HepG2 (cell line): Measurements from ENCODE around the gene KDM4F. TPM values are rescaled to one million over a fixed set of nuclear protein-coding genes. Genes with fewer than 3 reads are reported as not detected.
A peak's percentile ranks its signal among the peaks of the same experiment; 100 is the strongest.
"Not testable (repeated sequence)": the region's sequence is repeated elsewhere in the genome, so short reads cannot be mapped to it uniquely, and the experiment has no call there.

ENCODE experiments used
- ATAC-seq: fragments of 200-7000 bp; cut with Tn5 transposase; 3 replicates; pipeline ENCODE4 v1.9.1; 2020; ENCODE audit warnings: mild to moderate bottlenecking, moderate library complexity
- BruUV-seq: library from RNA; stranded (reverse); fragments of 400-500 nt; replicated peaks from 2 replicates; lab custom pipeline; 2021; lab: Mats Ljungman, UMichigan
- CTCF ChIA-PET: fragments of 300-600 bp; formaldehyde crosslinking; extraction: SDS; loops from one replicate; lab custom pipeline; 2021; ENCODE audit warnings: low total read pairs, inconsistent platforms, low intra/inter-chr PET ratio; lab: Yijun Ruan, JAX
- POLR2A ChIA-PET: fragments of 350-600 bp; sonication (Branson Sonifier 250); formaldehyde crosslinking; loops from one replicate; lab custom pipeline; 2020; ENCODE audit warnings: antibody characterized with exemption, inconsistent platforms; lab: Yijun Ruan, JAX
- DNase-seq: peaks from one replicate; pipeline ENCODE4 v3.0.0-alpha.2; 2015; ENCODE audit warnings: low spot score
- FAIRE-seq: peaks from 3 replicates; lab custom pipeline; 2011; peaks lifted over from hg19 to GRCh38; lab: Jason Lieb, UNC
- H2AFZ ChIP-seq: one replicate; pipeline ENCODE4 v1.6.1; 2011; ENCODE audit warnings: low read length, inconsistent platforms
- H3K27ac ChIP-seq: fragments of 300-600 bp; 3 replicates; pipeline ENCODE4 v1.8.0; 2011; ENCODE audit warnings: mixed run types, mild to moderate bottlenecking, mixed read lengths, low read length, inconsistent platforms; ENCODE audit not compliant: insufficient read depth; ENCODE audit errors: extremely low read length
- H3K27me3 ChIP-seq, 2 experiments: fragments of 200-600 bp in 1 of 2; 2 replicates in 1 of 2; 3 replicates in 1 of 2; pipeline versions ENCODE4 v1.6.0 to v1.8.0; 2011; ENCODE audit warnings: low read length in 2 of 2, mild to moderate bottlenecking in 2 of 2, moderate library complexity in 2 of 2, inconsistent platforms in 1 of 2; ENCODE audit not compliant: insufficient read depth in 2 of 2, control insufficient read depth in 1 of 2
- H3K36me3 ChIP-seq, 2 experiments: fragments of 200-600 bp in 1 of 2; replicated peaks in 1 of 2; 2 replicates in 1 of 2; 3 replicates in 1 of 2; pipeline versions ENCODE4 v1.5.1 to v1.8.0; 2011; ENCODE audit warnings: low read length in 2 of 2, inconsistent platforms in 1 of 2; ENCODE audit not compliant: insufficient read depth in 2 of 2, control insufficient read depth in 1 of 2
- H3K4me1 ChIP-seq: 2 replicates; pipeline ENCODE4 v1.5.1; 2012; ENCODE audit warnings: low read length, inconsistent platforms; ENCODE audit not compliant: insufficient read depth
- H3K4me2 ChIP-seq: 2 replicates; pipeline ENCODE4 v1.6.0; 2011; ENCODE audit warnings: low read depth, low read length, inconsistent platforms
- H3K4me3 ChIP-seq, 3 experiments: fragments of 200-600 bp in 1 of 3; sonication (generic), shearing (Covaris generic) in 1 of 3; replicated peaks in 1 of 3; 2 replicates each; pipeline ENCODE4 v1.5.1; 2011 to 2016; ENCODE audit warnings: low read length in 3 of 3, inconsistent platforms in 2 of 3, low read depth in 2 of 3, mild to moderate bottlenecking in 2 of 3, control low read depth in 1 of 3, mixed read lengths in 1 of 3; ENCODE audit not compliant: insufficient read depth in 1 of 3
- H3K79me2 ChIP-seq: one replicate; pipeline ENCODE4 v1.6.1; 2011; ENCODE audit warnings: low read length, inconsistent platforms; ENCODE audit not compliant: insufficient read depth
- H3K9ac ChIP-seq: 2 replicates; pipeline ENCODE4 v1.6.0; 2011; ENCODE audit warnings: mild to moderate bottlenecking, low read depth, low read length, inconsistent platforms; ENCODE audit not compliant: insufficient read depth
- H3K9me3 ChIP-seq: 2 replicates; pipeline ENCODE4 v1.5.1; 2012; ENCODE audit warnings: mild to moderate bottlenecking, low read length
- H4K20me1 ChIP-seq: 2 replicates; pipeline ENCODE4 v1.6.0; 2011; ENCODE audit warnings: inconsistent platforms, mild to moderate bottlenecking, low read length, moderate library complexity; ENCODE audit not compliant: insufficient read depth
- ATF7-NPFF ChIP-seq: sonication (generic); formaldehyde crosslinking; IDR thresholded peaks from 2 replicates; pipeline ENCODE4 v1.8.1; 2023; ENCODE audit warnings: mild to moderate bottlenecking, low read depth, missing genetic modification reagents, moderate library complexity
- BCL6 ChIP-seq: IDR thresholded peaks from 2 replicates; pipeline ENCODE4 v1.6.1; 2016; ENCODE audit warnings: missing genetic modification reagents, missing compliant biosample characterization
- MTA1 ChIP-seq: sonication (generic); formaldehyde crosslinking; IDR thresholded peaks from 2 replicates; pipeline ENCODE4 v1.4.0; 2020; ENCODE audit warnings: missing genetic modification reagents, mild to moderate bottlenecking, borderline replicate concordance
- REXO4 ChIP-seq: sonication (generic); formaldehyde crosslinking; IDR thresholded peaks from 2 replicates; pipeline ENCODE4 v1.8.0; 2022; ENCODE audit warnings: missing genetic modification reagents, mild to moderate bottlenecking, borderline replicate concordance
- SIN3B ChIP-seq: fragments of 150-350 bp; IDR thresholded peaks from 2 replicates; pipeline ENCODE4 v1.6.1; 2014; ENCODE audit warnings: low read length
- ZBTB34 ChIP-seq: sonication (generic); formaldehyde crosslinking; IDR thresholded peaks from 2 replicates; pipeline ENCODE4 v1.8.0; 2022; ENCODE audit warnings: mild to moderate bottlenecking, missing genetic modification reagents
- ZFAT ChIP-seq: sonication (generic); formaldehyde crosslinking; conservative IDR thresholded peaks from 2 replicates; pipeline ENCODE4 v1.8.1; 2023; ENCODE audit warnings: missing genetic modification reagents, inconsistent platforms
- ZFP90 ChIP-seq: sonication (generic); formaldehyde crosslinking; IDR thresholded peaks from 2 replicates; pipeline ENCODE4 v1.8.0; 2022; ENCODE audit warnings: missing genetic modification reagents, mild to moderate bottlenecking, inconsistent platforms, borderline replicate concordance
- ZFYVE20 ChIP-seq: sonication (generic); formaldehyde crosslinking; IDR thresholded peaks from 2 replicates; pipeline ENCODE4 v1.8.0; 2023; ENCODE audit warnings: low read depth, mild to moderate bottlenecking, moderate library complexity, missing genetic modification reagents, borderline replicate concordance
- ZNF331 ChIP-seq: sonication (generic); formaldehyde crosslinking; IDR thresholded peaks from 2 replicates; pipeline ENCODE4 v1.4.0; 2020; ENCODE audit warnings: missing genetic modification reagents
- ZNF496 ChIP-seq: sonication (generic); formaldehyde crosslinking; IDR thresholded peaks from 2 replicates; pipeline ENCODE4 v1.8.1; 2023; ENCODE audit warnings: mild to moderate bottlenecking, moderate library complexity, missing genetic modification reagents; ENCODE audit not compliant: insufficient replicate concordance
- WGBS: methylation state at CpG from one replicate; pipeline ENCODE4 v1.1.6; 2017; ENCODE audit warnings: low lambda C conversion rate; 5-methylcytosine and 5-hydroxymethylcytosine counted together
- in situ Hi-C: cut with HindIII; loops from 2 replicates; pipeline ENCODE4 v1.10.0; 2017; ENCODE audit warnings: low pct_unique_long_range_greater_than_20kb; ENCODE audit not compliant: extremely low pct_ligation_motif_present
- intact Hi-C: fragments of 100-400 bp; cut with micrococcal nuclease; formaldehyde crosslinking; loops from one replicate; pipeline ENCODE4 v1.10.0; 2022; ENCODE audit not compliant: unreplicated experiment
- polyA plus RNA-seq, 8 experiments: library from polyadenylated mRNA; depleted of rRNA in 3 of 8; stranded (reverse) in 7 of 8; unstranded in 1 of 8; fragments of >200 nt; fragmentation: Illumina TruSeq in 4 of 8; extraction: Trizol in 4 of 8; gene quantifications; 2 replicates each; pipeline versions ENCODE4 v1.2.1 to v1.2.3, GENCODE V29; 2011 to 2016; ENCODE audit warnings: low read depth in 4 of 8, missing spikeins in 1 of 8, mixed read lengths in 1 of 8; ENCODE audit not compliant: insufficient read depth in 1 of 8
- total RNA-seq, 5 experiments: library from RNA; depleted of rRNA; stranded (reverse); fragments of >200 nt; fragmentation: Illumina TruSeq; extraction: Trizol; gene quantifications; 2 replicates each; pipeline ENCODE4 v1.2.3, GENCODE V29; 2016; ENCODE audit warnings: low read depth in 1 of 5

The KDM4F gene
- total and polyA plus RNA-seq, 2 of the 13 experiments (the other 11 are each of a cell fraction or from before 2014, with no cell fraction given): not detected

- POLR2A ChIA-PET: no interaction called here
Measured at GRCh38 chr11:95014184-95014821, 34.9 kb upstream of the KDM4F start.

GRCh38 chr11:95016139-95016538 lies 33.1 kb upstream of the KDM4F start:
- POLR2A ChIA-PET: no interaction called here
- H3K27ac ChIP-seq: no peak overlapping the region
- CTCF ChIA-PET: no interaction called here
- no peak for ATAC-seq
- no peaks in the 10 kb centered on the region for H3K9me3 ChIP-seq
- no peak overlapping the region for H3K4me2 ChIP-seq
- H3K4me3 ChIP-seq: no peak overlapping the region
- no peak for TF ChIP-seq ZFYVE20 (CRISPR knock-in tag)
- no peak for FAIRE-seq
- H3K4me1 ChIP-seq: no peaks in the 10 kb centered on the region
- intact Hi-C loops (no loop called here), in situ Hi-C loops (no loop called here)
- no peak for DNase-seq
- BruUV-seq: no TSS peak
- no peaks in the 10 kb centered on the region for H3K79me2 ChIP-seq
- H4K20me1 ChIP-seq: no peaks in the 10 kb centered on the region
- H3K27me3 ChIP-seq: peaks cover 3 to 11% of the 10 kb centered on the region in 2 experiments; a peak in 2 of 5 replicates
- H3K36me3 ChIP-seq: no peaks in the 10 kb centered on the region
- no peak overlapping the region for H2AFZ ChIP-seq
- no peak overlapping the region for H3K9ac ChIP-seq
- 2% methylated on average over 2 of the region's 2 CpGs for WGBS

More at GRCh38 chr11:95014184-95014821, 34.9 kb upstream of the KDM4F start:
- Histone ChIP-seq H4K20me1 (no peaks in the 10 kb centered on the region), H3K9me3 (no peaks in the 10 kb centered on the region), H3K9ac (no peak overlapping the region), H3K27me3 (peaks cover 3 to 11% of the 10 kb centered on the region in 2 experiments; a peak in 2 of 5 replicates), H3K4me1 (no peaks in the 10 kb centered on the region), H3K36me3 (no peaks in the 10 kb centered on the region), H3K4me3 (no peak overlapping the region), H3K79me2 (no peaks in the 10 kb centered on the region), H3K27ac (no peak overlapping the region), H3K4me2 (no peak overlapping the region), H2AFZ (no peak overlapping the region)
- 23% methylated on average over 6 of the region's 12 CpGs for WGBS
- TF ChIP-seq ATF7-NPFF: no peak
- no peak for TF ChIP-seq ZFP90
- TF ChIP-seq MTA1: no peak
- no peak for TF ChIP-seq ZNF331
- no peak for TF ChIP-seq ZBTB34 (CRISPR knock-in tag)
- no peak for TF ChIP-seq BCL6 (CRISPR knock-in tag)
- no peak for TF ChIP-seq REXO4 (CRISPR knock-in tag)
- TF ChIP-seq ZFAT: no peak
- TF ChIP-seq SIN3B: no peak
- TF ChIP-seq ZNF496 (CRISPR knock-in tag): no peak
- in situ Hi-C loops (no loop called here), intact Hi-C loops (no loop called here)
- DNase-seq: no peak
- peak; percentile 59; the same call in 2 of the 3 replicates for ATAC-seq
- no TSS peak for BruUV-seq
- CTCF ChIA-PET: no interaction called here
- FAIRE-seq: no peak

GRCh38 chr11:95021468-95021867 lies 27.8 kb upstream of the KDM4F start:
- DNase-seq, H4K20me1 ChIP-seq, H3K9ac ChIP-seq, POLR2A ChIA-PET, H2AFZ ChIP-seq, H3K36me3 ChIP-seq, FAIRE-seq, H3K27ac ChIP-seq, intact Hi-C loops, CTCF ChIA-PET, H3K4me3 ChIP-seq, H3K9me3 ChIP-seq, H3K27me3 ChIP-seq, ATAC-seq, H3K79me2 ChIP-seq, BruUV-seq, H3K4me2 ChIP-seq, in situ Hi-C loops, H3K4me1 ChIP-seq: not testable (repeated sequence)
- WGBS: 10% methylated on average over 5 of the region's 5 CpGs
